Forelimb muscle (tissue), 1 donor: ENCODE measurements around the gene FGFR4. TPM values are rescaled to one million over a fixed set of nuclear protein-coding genes. Genes with fewer than 3 reads are reported as not detected.

ENCODE experiments used
- DNase-seq: peaks from one replicate; pipeline ENCODE4 v3.0.0-alpha.2; 2013; ENCODE audit warnings: low read depth
- polyA plus RNA-seq: library from polyadenylated mRNA; unstranded; fragments of 120-200 nt; gene quantifications from one replicate; pipeline ENCODE4 v1.2.1, GENCODE V29; 2013; ENCODE audit not compliant: insufficient read length

The FGFR4 gene
- polyA plus RNA-seq, 1 donor: 178 TPM

DNA sequence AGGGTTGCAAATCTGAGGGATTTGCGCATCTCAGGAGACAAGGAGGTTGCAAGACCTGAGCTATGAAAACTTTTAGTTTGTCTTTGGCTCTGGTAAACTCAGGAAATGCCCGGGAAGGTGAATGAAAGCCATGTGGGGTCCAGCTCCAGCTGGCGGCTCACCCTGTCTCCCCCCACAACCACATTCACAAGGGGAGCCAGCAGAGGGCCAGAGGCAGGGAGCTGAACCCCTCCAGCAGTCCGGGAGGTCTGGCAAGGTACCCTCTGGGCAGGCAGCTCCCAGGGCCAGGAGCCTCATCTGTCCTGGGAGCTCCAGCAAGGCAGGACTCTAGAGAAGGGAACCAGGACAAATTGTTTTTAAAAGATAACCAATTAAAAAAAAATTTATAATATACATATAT lies 2.5 kb upstream of the FGFR4 start:
- DNase-seq: no peak

DNA sequence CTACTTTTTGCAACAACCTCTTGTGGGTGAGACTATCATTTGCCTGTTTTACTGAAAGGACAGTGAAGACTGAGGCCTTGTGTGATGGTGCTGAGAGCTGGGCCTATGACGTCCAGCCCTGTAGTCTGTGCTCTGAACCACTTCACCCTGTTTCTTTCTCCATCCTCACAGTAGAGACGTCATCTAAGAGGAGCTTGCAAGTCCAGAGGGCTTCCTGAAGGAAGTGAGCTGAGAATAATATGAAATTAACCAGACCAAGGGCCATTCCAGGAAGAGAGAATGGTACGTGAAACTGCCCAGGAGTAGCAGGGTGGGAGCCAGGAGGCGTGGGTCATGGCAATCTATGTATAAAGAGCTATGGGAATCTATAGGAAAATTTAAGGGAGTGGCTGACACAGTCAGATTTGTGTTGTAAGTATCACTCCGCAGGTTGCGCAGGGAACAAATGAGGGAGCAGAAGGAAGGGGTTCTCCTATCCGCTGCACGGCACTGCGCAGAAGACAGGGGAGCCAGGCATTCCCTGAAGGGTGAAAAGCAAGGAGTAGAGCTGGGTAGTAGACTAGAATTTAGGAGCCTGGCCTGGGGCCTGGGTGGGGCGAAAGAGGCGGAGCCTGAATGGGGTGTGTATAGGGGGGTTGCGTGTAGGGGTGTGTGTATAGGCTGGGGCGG lies 596 bp upstream of the FGFR4 start:
- DNase-seq: no peak

DNA sequence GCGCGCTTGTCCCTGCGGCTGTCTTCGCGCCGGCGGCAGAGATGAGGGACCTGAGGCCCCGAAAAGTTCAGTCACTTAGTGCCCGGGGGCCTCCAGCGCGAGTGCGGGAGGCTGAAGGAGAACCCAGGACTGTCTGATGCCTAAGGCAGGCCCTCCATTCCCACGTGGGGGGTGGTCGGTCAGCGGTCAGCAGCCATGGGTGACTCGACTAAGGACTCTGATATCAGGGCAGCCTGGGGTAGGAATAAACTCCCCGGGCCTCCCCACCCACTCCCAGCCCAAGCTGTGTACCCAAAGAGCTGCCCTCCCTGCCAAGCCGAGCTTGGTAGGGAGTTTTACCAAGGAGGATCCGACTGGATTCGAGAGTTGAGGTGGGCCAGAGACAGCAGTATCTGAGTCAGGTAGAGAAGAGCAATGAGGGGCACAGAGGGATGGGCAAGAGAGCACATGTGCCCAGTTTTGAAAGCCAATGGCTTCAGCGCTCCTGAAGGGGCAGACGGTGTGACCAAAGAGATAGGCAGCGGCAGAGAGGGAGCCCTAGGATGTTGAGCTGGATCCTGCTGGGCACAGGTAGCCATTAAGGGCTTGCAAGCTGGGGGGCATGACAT lies 787 bp downstream of the FGFR4 start:
- DNase-seq: no peak

DNA sequence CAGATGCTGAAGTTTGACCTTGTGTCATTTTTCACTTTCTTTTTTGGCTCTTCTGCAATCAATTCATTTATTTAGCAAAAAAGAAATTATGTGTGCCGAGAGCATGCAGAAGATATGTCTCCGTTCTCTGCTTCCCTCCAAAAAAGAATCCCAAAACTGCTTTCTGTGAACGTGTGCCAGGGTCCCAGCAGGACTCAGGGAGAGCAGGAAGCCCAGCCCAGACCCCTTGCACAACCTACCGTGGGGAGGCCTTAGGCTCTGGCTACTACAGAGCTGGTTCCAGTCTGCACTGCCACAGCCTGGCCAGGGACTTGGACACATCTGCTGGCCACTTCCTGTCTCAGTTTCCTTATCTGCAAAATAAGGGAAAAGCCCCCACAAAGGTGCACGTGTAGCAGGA lies 2.4 kb downstream of the FGFR4 start:
- no peak for DNase-seq

DNA sequence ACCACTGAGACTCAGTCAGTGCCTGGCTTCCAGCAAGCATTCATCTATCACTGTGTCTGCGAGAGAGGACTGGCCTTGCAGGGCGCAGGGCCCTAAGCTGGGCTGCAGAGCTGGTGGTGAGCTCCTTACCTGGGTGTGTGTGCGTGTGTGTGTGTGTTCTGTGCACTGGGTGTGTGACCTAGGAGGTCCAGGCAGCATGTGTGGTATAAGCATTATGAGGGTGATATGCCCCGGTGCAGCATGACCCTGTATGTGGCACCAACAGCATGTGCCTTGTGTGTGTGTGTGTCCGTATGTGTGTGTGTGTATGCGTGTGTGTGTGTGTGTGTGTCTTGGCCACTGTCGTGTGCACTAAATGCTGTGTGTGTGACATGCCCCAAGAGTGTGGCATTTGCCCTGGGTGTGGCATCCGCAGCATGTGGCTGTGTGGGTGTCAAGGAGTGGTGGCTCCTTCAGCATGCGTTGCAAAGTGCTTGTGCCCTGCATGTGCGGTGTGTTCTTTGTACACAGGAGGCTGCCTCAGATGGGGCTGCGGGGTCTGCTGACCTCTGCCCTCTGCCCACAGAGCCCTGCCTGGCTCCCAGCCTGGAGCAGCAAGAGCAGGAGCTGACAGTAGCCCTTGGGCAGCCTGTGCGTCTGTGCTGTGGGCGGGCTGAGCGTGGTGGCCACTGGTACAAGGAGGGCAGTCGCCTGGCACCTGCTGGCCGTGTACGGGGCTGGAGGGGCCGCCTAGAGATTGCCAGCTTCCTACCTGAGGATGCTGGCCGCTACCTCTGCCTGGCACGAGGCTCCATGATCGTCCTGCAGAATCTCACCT lies 3.3 kb downstream of the FGFR4 start:
- DNase-seq: no peak

DNA sequence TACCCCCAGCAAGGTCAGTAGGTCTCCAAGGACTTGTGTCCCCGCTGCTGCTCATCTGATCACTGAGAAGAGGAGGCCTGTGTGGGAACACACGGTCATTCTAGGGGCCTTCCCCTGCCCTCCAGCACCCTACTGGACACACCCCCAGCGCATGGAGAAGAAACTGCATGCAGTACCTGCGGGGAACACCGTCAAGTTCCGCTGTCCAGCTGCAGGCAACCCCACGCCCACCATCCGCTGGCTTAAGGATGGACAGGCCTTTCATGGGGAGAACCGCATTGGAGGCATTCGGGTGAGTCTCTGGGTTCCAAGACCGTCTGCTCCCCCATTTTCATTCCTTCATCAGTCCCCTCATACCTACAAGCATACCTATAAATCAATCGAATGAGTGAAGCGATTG lies 4.1 kb downstream of the FGFR4 start:
- DNase-seq: no peak

DNA sequence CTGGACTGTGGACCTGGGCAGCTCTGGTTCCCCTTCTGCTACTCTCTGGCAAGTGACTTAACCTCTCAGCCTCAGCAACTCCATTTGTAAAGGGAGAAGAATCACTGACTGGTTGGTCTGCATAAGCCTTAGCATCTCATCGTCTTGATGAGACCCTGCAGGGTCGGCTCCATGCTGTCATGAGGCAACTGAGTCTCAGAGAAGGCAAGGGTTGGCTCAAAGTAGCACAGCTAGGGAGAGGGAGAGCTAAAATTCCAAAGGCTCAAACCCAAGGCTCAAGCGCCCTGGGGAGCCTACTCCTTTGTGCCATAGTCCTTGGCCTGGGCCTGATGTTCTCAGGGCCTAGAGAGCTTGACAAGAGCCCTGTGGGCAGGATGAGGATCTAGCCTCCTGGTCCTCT lies 4.5 kb downstream of the FGFR4 start:
- DNase-seq: no peak

DNA sequence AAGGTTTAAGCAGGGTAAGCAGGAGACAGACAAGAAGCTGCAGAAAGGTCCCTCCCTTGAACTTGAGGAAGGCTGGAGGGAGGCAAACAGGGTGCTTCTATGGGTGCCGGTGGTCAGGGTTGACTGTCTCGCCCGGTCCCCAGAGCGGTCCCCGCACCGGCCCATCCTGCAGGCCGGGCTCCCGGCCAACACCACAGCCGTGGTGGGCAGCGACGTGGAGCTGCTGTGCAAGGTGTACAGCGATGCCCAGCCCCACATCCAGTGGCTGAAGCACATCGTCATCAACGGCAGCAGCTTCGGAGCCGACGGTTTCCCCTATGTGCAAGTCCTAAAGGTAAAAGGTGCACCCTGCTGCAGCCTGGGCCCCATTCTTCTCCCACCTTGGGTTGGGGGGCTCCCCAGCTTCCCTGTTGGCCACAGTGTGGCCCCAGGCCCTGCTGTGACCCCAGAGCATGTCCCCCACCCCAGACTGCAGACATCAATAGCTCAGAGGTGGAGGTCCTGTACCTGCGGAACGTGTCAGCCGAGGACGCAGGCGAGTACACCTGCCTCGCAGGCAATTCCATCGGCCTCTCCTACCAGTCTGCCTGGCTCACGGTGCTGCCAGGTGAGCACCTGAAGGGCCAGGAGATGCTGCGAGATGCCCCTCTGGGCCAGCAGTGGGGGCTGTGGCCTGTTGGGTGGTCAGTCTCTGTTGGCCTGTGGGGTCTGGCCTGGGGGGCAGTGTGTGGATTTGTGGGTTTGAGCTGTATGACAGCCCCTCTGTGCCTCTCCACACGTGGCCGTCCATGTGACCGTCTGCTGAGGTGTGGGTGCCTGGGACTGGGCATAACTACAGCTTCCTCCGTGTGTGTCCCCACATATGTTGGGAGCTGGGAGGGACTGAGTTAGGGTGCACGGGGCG lies 5.7 kb downstream of the FGFR4 start:
- DNase-seq: no peak

DNA sequence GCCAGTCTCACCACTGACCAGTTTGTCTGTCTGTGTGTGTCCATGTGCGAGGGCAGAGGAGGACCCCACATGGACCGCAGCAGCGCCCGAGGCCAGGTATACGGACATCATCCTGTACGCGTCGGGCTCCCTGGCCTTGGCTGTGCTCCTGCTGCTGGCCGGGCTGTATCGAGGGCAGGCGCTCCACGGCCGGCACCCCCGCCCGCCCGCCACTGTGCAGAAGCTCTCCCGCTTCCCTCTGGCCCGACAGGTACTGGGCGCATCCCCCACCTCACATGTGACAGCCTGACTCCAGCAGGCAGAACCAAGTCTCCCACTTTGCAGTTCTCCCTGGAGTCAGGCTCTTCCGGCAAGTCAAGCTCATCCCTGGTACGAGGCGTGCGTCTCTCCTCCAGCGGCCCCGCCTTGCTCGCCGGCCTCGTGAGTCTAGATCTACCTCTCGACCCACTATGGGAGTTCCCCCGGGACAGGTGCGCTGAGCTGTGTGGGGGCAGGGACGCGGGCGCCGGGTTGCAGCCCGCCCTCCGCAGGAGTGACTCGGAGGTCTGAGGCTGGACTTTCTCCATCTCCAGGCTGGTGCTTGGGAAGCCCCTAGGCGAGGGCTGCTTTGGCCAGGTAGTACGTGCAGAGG lies 6.5 kb downstream of the FGFR4 start:
- DNase-seq: no peak

DNA sequence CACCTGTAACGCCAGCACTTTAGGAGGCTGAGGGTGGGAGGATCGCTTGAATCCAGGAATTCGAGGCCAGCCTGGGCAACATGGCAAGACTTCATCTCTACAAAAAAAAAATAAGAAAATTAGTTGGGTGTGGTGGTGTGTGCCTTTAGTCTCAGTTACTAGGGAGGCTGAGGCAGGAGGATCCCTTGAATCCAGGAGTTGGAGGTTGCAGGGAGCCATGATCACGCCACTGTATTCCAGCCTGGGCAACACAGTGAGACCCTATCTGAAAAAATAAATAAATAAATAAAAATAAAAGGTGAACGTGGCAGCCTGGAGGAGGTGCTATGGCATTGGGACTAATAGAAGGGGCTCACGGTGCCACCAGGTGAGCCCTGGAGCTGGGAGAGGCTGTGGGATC lies 7.1 kb downstream of the FGFR4 start:
- DNase-seq: no peak

DNA sequence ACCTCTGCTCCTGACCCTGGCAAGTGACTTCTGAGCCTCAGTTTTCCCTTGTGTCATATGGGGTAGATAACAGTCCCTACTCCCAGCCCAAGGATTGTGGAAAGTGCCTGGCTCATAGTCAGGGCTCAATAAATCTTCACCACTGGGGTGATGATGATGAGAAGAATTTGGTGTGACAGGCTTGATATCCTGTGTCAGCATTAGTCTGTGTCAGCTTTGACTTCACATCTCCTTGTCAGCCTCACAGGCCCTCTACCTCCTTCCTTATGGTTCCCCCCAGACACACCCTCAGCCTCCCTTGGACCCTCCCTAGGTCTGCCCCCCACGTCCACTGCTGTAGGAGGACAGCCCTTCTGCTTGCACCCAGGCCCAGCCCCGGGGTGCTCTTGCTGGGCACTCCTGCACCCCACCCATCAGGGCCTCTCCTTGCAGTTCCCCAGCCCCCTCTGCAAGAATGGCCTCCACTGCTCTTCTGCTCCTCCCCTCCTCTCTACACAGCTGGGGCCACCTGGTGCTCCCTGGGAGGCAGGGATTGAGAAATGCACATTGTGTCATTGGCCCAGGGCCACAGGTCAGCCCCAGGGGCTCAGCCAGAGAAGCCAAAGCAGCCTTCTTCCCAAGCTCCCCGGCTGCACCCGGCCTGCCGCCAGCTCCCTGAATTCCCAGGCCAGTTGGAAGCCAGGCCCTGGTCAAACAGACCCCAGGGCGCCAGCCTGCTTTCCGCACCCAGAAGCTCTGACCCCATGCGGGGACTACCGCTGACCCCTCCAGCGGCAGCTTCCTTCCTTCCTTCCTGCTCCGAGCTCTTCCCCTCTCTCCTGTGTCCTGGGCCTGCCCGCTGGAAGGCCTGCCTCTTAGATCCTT lies 7.7 kb downstream of the FGFR4 start:
- no peak for DNase-seq

DNA sequence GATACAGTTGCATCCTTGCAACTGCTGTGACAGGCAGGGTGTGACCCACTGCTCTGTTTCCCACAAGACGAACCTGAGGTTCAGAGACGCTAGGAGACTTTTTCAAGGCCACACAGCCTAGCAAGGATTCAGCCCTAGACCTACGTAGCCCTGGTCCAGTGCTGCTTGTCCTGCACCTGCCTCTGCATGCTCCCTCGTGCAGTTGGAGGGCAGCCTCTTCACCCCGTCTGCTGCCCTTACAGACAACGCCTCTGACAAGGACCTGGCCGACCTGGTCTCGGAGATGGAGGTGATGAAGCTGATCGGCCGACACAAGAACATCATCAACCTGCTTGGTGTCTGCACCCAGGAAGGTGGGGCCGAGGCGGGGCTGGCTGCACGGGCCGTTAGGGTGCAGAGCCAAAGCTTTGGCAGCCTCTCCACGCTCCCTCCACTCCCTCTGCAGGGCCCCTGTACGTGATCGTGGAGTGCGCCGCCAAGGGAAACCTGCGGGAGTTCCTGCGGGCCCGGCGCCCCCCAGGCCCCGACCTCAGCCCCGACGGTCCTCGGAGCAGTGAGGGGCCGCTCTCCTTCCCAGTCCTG lies 8.5 kb downstream of the FGFR4 start:
- no peak for DNase-seq

DNA sequence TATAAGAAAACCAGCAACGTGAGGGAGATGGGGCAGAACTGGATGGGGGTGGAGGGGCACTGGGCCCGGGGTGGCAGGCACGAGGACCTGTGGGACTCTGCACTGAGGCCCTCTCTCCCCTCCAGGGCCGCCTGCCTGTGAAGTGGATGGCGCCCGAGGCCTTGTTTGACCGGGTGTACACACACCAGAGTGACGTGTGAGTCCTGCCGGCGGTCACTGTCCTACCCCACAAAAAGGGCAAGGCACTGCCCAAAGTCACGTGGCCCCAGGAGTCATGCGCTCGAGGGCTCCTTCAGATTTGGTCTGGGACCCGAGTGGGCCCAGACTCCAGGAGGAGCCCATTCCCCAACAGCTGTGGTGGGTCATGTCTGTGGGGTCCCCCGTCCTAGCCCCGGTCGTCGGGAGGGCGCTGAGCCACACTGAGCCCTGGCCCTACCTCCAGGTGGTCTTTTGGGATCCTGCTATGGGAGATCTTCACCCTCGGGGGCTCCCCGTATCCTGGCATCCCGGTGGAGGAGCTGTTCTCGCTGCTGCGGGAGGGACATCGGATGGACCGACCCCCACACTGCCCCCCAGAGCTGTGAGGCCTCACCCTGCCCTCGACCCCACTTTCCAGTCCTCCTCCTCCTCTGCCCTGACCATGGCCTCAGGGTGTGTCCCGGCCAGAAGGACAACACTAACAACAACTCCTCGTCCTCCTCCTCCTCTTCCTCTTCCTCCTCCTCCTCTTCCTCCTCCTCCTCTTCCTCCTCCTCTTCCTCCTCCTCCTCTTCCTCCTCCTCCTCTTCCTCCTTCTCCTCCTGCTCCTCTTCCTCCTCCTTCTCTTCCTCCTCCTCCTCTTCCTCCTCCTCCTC lies 9.7 kb downstream of the FGFR4 start:
- no peak for DNase-seq

DNA sequence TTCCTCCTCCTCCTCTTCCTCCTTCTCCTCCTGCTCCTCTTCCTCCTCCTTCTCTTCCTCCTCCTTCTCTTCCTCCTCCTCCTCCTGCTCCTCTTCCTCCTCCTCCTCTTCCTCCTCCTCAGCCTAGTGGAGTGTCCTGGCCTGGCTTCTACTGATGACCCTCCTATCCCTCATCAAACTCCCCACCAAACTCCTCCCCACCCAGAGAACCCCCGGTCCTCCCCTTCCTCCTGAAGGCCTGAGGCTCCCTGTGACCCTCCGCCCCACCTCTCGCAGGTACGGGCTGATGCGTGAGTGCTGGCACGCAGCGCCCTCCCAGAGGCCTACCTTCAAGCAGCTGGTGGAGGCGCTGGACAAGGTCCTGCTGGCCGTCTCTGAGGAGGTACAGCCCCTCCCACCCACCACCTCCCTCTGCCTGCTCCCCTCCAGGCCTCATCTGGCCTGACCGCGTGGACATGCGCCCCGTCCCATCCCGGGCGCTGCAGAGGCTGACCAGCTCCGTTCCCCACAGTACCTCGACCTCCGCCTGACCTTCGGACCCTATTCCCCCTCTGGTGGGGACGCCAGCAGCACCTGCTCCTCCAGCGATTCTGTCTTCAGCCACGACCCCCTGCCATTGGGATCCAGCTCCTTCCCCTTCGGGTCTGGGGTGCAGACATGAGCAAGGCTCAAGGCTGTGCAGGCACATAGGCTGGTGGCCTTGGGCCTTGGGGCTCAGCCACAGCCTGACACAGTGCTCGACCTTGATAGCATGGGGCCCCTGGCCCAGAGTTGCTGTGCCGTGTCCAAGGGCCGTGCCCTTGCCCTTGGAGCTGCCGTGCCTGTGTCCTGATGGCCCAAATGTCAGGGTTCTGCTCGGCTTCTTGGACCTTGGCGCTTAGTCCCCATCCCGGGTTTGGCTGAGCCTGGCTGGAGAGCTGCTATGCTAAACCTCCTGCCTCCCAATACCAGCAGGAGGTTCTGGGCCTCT lies 10.6 kb downstream of the FGFR4 start:
- no peak for DNase-seq

DNA sequence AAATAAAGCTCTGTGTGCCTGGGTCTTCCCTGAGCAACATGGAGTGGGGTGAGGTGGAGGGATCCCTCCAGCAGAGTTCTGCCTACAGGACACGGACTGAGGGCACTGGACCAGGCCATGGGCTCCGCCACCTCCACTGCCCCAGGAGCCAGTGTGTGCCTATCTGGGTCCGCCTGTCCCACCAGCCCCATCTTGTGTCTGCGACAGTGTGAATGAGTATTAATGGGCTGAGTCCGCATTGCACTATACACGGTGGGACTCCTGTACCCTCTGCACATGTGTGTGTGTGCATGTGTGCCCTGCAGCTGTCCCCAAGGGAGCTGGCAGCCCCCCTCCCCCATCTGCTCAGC lies 11.4 kb downstream of the FGFR4 start:
- DNase-seq: no peak

DNA sequence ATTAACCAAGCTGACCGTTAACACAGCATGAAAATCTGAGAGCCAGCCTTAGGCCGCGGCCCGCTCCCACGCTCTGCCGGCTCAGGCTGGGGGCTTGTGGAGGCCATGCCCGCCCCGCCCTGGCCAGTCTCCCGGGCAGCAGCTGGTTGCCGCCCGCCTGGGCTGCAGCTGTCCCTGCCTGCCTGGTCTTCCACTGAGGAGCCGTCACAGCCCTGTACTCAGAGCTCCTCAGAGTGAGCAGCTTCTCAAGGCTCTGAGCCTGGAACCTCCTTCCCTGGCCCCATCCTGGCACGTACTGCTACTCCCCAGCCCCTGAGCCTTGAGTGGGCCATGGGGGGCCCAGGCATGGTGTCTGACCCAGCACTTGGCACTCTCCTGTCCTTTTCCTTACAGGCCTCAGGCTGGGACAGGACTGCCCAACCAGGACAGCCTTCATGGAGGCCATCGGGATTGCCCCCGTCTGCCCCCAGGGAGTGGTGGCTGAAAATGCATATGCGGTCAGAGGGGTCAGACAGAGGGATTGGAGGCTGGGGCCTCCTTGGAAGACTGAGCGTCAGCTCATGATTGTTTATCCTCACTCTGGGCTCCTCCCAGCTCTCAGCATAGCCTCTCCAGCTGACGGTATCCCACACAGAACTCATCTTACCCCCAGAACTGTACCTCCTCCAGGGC lies 11.9 kb downstream of the FGFR4 start:
- DNase-seq: no peak

DNA sequence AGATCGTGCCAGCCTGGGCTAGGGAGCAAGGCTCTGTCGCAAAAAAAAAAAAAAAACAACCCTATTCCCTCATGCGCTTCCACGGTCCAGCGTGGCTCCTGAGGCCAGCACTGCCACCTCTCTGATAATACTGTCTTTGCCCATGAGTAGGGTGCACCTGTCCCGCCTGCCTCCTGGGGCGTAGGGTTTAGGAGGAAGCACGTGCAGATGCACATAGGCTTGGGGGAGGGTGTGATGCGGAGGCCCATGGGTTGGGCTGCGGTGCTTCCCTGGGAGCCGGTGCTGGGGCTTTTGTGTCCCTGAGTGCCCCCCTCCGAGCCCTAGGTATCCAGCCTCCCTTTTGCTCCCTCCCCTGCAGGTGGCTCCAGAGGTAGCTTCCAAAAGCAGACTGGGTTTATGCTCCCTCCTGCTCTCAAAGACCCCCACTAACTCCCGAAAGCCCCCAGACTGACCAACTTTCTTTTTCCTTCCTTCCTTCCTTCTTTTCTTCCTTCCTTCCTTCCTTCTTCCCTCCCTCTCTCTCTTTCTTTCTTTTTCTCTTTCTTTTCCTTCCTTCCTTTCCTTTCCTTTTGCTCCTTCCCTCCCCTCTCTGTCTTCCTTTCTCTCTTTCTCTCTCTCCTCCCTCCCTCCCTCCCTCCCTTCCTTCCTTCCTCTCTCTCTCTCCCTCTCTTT lies 12.8 kb downstream of the FGFR4 start:
- no peak for DNase-seq
